NCI-H2227 (cell line): ENCODE results near the gene PCDHB14.
"Not testable (repeated sequence)": the region's sequence is repeated elsewhere in the genome, so short reads cannot be mapped to it uniquely, and the experiment has no call there.

Source experiments
- DNase-seq: peaks from one replicate; lab custom pipeline; 2025; ENCODE audit not compliant: unreplicated experiment; lab: John Stamatoyannopoulos, UW

PCDHB14 gene

GRCh38 chr5:141208478-141208877 is 14.7 kb upstream of the PCDHB14 start, which contains the start of gene PCDHB12:
Gene PCDHB12 (plus strand): TSS chr5:141208719. CDS start chr5:141208908, 189 bp downstream.
- DNase-seq = no peak

DNA sequence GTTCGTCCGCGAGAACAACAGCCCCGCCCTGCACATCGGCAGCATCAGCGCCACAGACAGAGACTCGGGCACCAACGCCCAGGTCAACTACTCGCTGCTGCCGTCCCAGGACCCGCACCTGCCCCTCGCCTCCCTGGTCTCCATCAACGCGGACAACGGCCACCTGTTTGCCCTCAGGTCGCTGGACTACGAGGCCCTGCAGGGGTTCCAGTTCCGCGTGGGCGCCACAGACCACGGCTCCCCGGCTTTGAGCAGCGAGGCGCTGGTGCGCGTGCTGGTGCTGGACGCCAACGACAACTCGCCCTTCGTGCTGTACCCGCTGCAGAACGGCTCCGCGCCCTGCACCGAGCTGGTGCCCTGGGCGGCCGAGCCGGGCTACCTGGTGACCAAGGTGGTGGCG is 12.9 kb upstream of the PCDHB14 start:
- not testable (repeated sequence) for DNase-seq

DNA sequence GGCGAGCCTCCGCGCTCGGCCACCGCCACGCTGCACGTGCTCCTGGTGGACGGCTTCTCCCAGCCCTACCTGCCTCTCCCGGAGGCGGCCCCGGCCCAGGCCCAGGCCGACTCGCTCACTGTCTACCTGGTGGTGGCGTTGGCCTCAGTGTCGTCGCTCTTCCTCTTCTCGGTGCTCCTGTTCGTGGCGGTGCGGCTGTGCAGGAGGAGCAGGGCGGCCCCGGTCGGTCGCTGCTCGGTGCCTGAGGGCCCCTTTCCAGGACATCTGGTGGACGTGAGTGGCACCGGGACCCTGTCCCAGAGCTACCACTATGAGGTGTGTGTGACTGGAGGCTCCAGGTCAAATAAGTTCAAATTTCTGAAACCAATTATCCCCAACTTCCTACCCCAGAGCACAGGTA is 12.3 kb upstream of the PCDHB14 start:
- DNase-seq = not testable (repeated sequence)

GRCh38 chr5:141213656-141214339 is 9.3 kb upstream of the PCDHB14 start, which contains the start of gene PCDHB13:
Gene PCDHB13 (plus strand): TSS chr5:141213919. CDS start chr5:141214124, 205 bp downstream.
- peak; percentile 60 for DNase-seq

DNA sequence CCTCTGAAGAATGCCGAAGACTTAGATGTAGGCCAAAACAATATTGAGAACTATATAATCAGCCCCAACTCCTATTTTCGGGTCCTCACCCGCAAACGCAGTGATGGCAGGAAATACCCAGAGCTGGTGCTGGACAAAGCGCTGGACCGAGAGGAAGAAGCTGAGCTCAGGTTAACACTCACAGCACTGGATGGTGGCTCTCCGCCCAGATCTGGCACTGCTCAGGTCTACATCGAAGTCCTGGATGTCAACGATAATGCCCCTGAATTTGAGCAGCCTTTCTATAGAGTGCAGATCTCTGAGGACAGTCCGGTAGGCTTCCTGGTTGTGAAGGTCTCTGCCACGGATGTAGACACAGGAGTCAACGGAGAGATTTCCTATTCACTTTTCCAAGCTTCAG is 8.6 kb upstream of the PCDHB14 start:
- not testable (repeated sequence) for DNase-seq

DNA sequence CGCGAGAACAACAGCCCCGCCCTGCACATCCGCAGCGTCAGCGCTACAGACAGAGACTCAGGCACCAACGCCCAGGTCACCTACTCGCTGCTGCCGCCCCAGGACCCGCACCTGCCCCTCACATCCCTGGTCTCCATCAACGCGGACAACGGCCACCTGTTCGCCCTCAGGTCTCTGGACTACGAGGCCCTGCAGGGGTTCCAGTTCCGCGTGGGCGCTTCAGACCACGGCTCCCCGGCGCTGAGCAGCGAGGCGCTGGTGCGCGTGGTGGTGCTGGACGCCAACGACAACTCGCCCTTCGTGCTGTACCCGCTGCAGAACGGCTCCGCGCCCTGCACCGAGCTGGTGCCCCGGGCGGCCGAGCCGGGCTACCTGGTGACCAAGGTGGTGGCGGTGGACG is 7.6 kb upstream of the PCDHB14 start:
- not testable (repeated sequence) for DNase-seq

GRCh38 chr5:141216035-141216434 is 7.1 kb upstream of the PCDHB14 start:
- DNase-seq = not testable (repeated sequence)

DNA sequence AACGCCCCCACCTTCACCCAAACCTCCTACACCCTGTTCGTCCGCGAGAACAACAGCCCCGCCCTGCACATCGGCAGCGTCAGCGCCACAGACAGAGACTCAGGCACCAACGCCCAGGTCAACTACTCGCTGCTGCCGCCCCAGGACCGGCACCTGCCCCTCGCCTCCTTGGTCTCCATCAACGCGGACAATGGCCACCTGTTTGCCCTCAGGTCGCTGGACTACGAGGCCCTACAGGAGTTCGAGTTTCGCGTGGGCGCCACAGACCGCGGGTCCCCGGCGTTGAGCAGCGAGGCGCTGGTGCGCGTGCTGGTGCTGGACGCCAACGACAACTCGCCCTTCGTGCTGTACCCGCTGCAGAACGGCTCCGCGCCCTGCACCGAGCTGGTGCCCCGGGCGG is 1.7 kb downstream of the PCDHB14 start:
- not testable (repeated sequence) for DNase-seq

GRCh38 chr5:141225421-141225820 is 2.3 kb downstream of the PCDHB14 start:
- DNase-seq = not testable (repeated sequence)

DNA sequence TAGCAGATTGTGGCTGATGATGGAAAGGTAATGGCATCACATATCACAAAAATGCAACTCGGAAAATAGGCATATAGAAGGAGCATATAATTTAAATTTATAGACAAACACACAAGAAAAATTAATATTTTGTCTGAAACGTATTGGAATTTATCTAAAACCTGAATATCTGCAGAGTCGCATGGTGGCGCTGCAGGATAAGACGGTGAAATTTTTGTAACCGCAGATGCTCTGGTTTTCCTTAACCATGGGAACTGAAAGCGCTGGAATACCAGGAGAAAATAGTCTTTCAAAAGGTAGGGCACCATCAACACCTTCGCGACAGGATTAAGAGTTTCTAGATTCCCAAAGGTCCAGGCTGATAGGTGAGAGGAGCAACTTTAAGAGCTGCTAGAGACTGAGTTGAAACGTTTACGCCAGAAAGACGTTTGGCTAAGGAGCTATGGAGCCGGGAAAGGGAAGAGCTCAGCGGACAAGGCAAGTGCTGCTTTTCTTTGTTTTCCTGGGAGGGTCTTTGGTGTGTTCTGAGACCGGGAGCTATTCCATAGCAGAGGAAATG is 11.0 kb downstream of the PCDHB14 start:
- peak; percentile 40 for DNase-seq

- DNase-seq = not testable (repeated sequence)
These were observed 12.8 kb downstream of the PCDHB14 start for GRCh38 chr5:141235922-141236321.

GRCh38 chr5:141236516-141237313 is 13.6 kb downstream of the PCDHB14 start:
- DNase-seq = no peak

DNA sequence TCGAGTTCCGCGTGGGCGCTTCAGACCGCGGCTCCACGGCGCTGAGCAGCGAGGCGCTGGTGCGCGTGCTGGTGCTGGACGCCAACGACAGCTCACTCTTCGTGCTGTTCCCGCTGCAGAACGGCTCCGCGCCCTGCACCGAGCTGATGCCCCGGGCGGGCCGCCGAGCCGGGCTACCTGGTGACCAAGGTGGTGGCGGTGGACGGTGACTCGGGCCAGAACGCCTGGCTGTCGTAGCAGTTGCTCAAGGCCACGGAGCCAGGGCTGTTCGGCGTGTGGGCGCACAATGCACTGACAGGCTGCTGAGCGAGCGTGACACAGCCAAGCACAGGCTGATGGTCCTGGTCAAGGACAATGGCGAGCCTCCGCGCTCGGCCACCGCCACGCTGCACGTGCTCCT is 18.4 kb downstream of the PCDHB14 start:
- DNase-seq = no peak

DNA sequence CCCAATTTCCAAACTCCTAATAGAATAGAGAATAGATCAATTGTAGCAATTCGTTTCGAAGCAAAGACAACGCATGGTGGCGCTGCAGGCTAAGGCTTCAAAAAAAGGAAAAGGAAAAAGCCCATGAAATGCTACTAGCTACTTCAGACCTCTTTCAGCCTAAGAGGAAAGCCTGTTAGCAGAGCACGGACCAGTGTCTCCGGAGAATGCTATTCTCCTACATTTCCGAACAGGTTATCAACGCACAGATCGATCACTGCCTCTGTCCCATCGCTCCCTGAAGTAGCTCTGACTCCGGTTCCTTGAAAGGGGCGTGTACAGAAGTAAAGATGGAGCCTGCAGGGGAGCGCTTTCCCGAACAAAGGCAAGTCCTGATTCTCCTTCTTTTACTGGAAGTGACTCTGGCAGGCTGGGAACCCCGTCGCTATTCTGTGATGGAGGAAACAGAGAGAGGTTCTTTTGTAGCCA is 22.1 kb downstream of the PCDHB14 start, which contains the start of gene PCDHB15:
PCDHB15 (plus strand) TSS at position 146 of the 468 bp plus-strand sequence; CDS start at position 330, 184 bp downstream.
- DNase-seq = peak; percentile 11

- not testable (repeated sequence) for DNase-seq
These were observed 23.8 kb downstream of the PCDHB14 start for GRCh38 chr5:141246971-141247370.

DNA sequence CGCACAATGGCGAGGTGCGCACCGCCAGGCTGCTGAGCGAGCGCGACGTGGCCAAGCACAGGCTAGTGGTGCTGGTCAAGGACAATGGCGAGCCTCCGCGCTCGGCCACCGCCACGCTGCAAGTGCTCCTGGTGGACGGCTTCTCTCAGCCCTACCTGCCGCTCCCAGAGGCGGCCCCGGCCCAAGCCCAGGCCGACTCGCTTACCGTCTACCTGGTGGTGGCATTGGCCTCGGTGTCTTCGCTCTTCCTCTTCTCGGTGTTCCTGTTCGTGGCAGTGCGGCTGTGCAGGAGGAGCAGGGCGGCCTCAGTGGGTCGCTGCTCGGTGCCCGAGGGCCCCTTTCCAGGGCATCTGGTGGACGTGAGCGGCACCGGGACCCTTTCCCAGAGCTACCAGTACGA is 24.3 kb downstream of the PCDHB14 start:
- not testable (repeated sequence) for DNase-seq

DNA sequence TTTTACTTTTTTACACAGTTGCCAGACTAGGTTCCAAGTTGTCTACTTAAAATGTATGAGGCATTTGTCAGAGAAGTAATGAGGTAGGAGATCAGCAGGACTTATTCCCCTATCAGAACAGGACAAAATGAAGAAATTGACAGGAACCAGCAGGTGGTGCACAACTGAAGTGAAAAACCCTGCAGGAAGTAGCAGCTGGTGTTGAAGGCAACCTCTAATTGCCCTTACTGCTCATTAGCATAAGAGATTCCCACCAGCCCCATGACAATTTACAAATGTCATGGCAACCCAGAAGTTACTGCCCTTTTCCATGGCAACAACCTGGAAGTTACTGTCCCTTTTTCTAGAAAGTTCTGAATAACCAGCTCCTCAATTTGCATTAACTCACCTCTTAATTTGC is 27.4 kb downstream of the PCDHB14 start:
- no peak for DNase-seq

DNA sequence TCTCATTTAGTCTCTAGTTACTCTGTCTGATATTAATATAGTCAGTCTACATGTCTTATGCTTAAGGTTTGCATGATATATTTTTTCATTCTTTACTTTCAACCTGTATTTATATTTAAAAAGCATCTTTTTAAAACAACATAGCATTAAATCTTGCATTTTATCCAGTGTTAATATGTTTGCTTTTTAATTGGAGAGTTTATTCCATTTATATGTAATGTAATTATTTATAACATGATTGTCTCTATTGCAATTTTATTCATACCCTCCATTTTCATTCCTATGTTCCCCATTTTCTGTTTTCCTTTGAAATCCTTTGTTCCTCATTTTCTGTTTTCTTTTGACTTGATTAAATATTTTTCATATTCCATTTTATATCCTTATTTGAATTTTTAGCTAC is 35.3 kb downstream of the PCDHB14 start:
- DNase-seq = no peak

DNA sequence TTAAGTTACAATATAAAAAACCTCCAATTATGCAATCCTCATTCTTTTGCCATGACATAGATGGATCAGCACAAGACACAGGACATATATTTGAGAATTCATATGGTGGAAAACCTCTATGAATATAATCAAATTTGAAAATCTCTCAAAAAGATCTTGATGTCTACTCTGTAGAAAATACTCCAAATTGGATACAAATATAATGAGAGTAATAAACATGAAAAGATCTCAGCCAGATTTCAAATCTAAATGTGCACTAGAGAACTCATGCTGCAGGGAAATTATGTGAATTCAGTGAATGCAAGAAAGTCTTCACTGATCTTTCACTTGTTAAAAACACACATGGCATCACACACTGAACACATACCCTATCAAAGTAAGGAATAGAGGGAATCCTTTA is 35.8 kb downstream of the PCDHB14 start:
- no peak for DNase-seq

- DNase-seq = no peak
These were observed 37.5 kb downstream of the PCDHB14 start for GRCh38 chr5:141260458-141261237.

- DNase-seq = no peak
These were observed 38.0 kb downstream of the PCDHB14 start for GRCh38 chr5:141261238-141261546.
